Endothelial cell of umbilical vein (primary cell): ENCODE measurements around the gene SCO2. TPM values are rescaled to one million over a fixed set of nuclear protein-coding genes. Genes with fewer than 3 reads are reported as not detected.
"Not testable (repeated sequence)": the region's sequence is repeated elsewhere in the genome, so short reads cannot be mapped to it uniquely, and the experiment has no call there.

Experiments used
- BruUV-seq: library from RNA; stranded (reverse); fragments of 400-500 nt; replicated peaks from 2 replicates; lab custom pipeline; 2021; lab: Mats Ljungman, UMichigan
- CTCF ChIA-PET: fragments of 300-600, 350-600 bp; sonication (Branson Sonifier 250); formaldehyde crosslinking; loops from one replicate; lab custom pipeline; 2021; ENCODE audit warnings: antibody characterized with exemption, inconsistent platforms; lab: Charles Lee
- POLR2A ChIA-PET: fragments of 300-600, 350-600 bp; sonication (Branson Sonifier 250); formaldehyde crosslinking; loops from one replicate; lab custom pipeline; 2021; ENCODE audit warnings: antibody characterized with exemption, inconsistent platforms; lab: Charles Lee
- DNase-seq: peaks from one replicate; pipeline ENCODE4 v3.0.0-alpha.2; 2011; ENCODE audit warnings: low read depth, low spot score
- FAIRE-seq: peaks from 2 replicates; lab custom pipeline; 2011; peaks lifted over from hg19 to GRCh38; lab: Jason Lieb, UNC
- H2AFZ ChIP-seq: 2 replicates; pipeline ENCODE4 v1.6.0; 2012; ENCODE audit warnings: low read depth, low read length, control low read depth, inconsistent platforms
- H3K27ac ChIP-seq: 2 replicates; pipeline ENCODE4 v1.5.1; 2011; ENCODE audit warnings: low read depth, mild to moderate bottlenecking, control low read depth, low read length, moderate library complexity; ENCODE audit not compliant: insufficient read depth
- H3K27me3 ChIP-seq, 2 experiments: 2 replicates each; pipeline versions ENCODE4 v1.6.0 to v1.6.1; 2011; ENCODE audit warnings: low read length in 2 of 2, mixed read lengths in 1 of 2; ENCODE audit not compliant: control insufficient read depth in 2 of 2, insufficient read depth in 2 of 2
- H3K36me3 ChIP-seq, 2 experiments: 2 replicates in 1 of 2; 3 replicates in 1 of 2; pipeline ENCODE4 v1.5.1; 2011; ENCODE audit warnings: low read length in 2 of 2, mild to moderate bottlenecking in 1 of 2, moderate library complexity in 1 of 2; ENCODE audit not compliant: control insufficient read depth in 2 of 2, insufficient read depth in 2 of 2; ENCODE audit errors: extremely low read depth in 1 of 2
- H3K4me1 ChIP-seq: 3 replicates; pipeline ENCODE4 v1.5.1; 2011; ENCODE audit warnings: mild to moderate bottlenecking, low read length; ENCODE audit not compliant: control insufficient read depth, insufficient read depth; ENCODE audit errors: extremely low read depth
- H3K4me2 ChIP-seq: 2 replicates; pipeline ENCODE4 v1.6.1; 2011; ENCODE audit warnings: low read length, control low read depth, mixed read lengths; ENCODE audit not compliant: insufficient read depth
- H3K4me3 ChIP-seq, 3 experiments: fragments of 200-600 bp in 1 of 3; sonication (generic), shearing (Covaris generic) in 1 of 3; replicated peaks in 1 of 3; 2 replicates each; pipeline ENCODE4 v1.5.1; 2011 to 2016; ENCODE audit warnings: control low read depth in 3 of 3, low read length in 3 of 3, mild to moderate bottlenecking in 2 of 3, inconsistent platforms in 1 of 3, low read depth in 1 of 3, moderate library complexity in 1 of 3; ENCODE audit not compliant: insufficient read depth in 1 of 3
- H3K79me2 ChIP-seq: 2 replicates; pipeline ENCODE4 v1.6.0; 2012; ENCODE audit warnings: low read length, inconsistent platforms; ENCODE audit not compliant: control insufficient read depth, insufficient read depth
- H3K9ac ChIP-seq: replicated peaks from 2 replicates; pipeline ENCODE3; 2011; ENCODE audit warnings: low read length, control low read depth; ENCODE audit not compliant: insufficient read depth; ENCODE audit errors: extremely low read depth
- H3K9me1 ChIP-seq: replicated peaks from 3 replicates; pipeline ENCODE4 v1.6.0; 2011; ENCODE audit warnings: mild to moderate bottlenecking, low read length; ENCODE audit not compliant: control insufficient read depth, insufficient read depth; ENCODE audit errors: extremely low read depth
- H3K9me3 ChIP-seq: replicated peaks from 2 replicates; pipeline ENCODE4 v1.5.1; 2012; ENCODE audit warnings: low read length, inconsistent platforms; ENCODE audit not compliant: control insufficient read depth, insufficient read depth
- H4K20me1 ChIP-seq: replicated peaks from 2 replicates; pipeline ENCODE3; 2011; ENCODE audit warnings: mild to moderate bottlenecking, low read length; ENCODE audit not compliant: control insufficient read depth, insufficient read depth; ENCODE audit errors: extremely low read depth
- EZH2 ChIP-seq: IDR thresholded peaks from 2 replicates; pipeline ENCODE4 v1.6.1; 2012; ENCODE audit warnings: borderline replicate concordance, low read depth, mild to moderate bottlenecking, moderate library complexity, low read length, inconsistent platforms; ENCODE audit not compliant: severe bottlenecking
- FOS ChIP-seq: IDR thresholded peaks from 2 replicates; pipeline ENCODE4 v1.6.1; 2011; ENCODE audit warnings: mild to moderate bottlenecking, low read length, moderate library complexity, borderline replicate concordance; ENCODE audit not compliant: insufficient read depth
- GATA2 ChIP-seq: IDR thresholded peaks from 2 replicates; pipeline ENCODE4 v1.7.0; 2011; ENCODE audit warnings: low read depth, mild to moderate bottlenecking, moderate library complexity, mixed read lengths, low read length; ENCODE audit not compliant: insufficient read length, insufficient read depth
- JUN ChIP-seq: IDR thresholded peaks from 2 replicates; pipeline ENCODE4 v1.6.1; 2011; ENCODE audit warnings: borderline replicate concordance, low read depth; ENCODE audit not compliant: insufficient read length, insufficient read depth
- MYC ChIP-seq: IDR thresholded peaks from one replicate; pipeline ENCODE4 v1.6.1; 2011; ENCODE audit warnings: mild to moderate bottlenecking, low read depth, low read length
- dilution Hi-C: fragments of 300-500 bp; cut with MboI; formaldehyde crosslinking; loops from one replicate; pipeline ENCODE4 v1.15.0; 2019; ENCODE audit warnings: low sequenced_read_pairs; ENCODE audit not compliant: extremely low pct_ligation_motif_present
- intact Hi-C: fragments of 100-400 bp; cut with micrococcal nuclease; formaldehyde crosslinking; loops from one replicate; pipeline ENCODE4 v1.10.0; 2022
- polyA plus RNA-seq, 4 experiments: library from polyadenylated mRNA; depleted of rRNA in 3 of 4; stranded (reverse) in 3 of 4; unstranded in 1 of 4; fragments of >200 nt; gene quantifications; 2 replicates each; pipeline versions ENCODE4 v1.2.1 to v1.2.3, GENCODE V29; 2011 to 2012; ENCODE audit warnings: missing spikeins in 1 of 4
- total RNA-seq: library from RNA; stranded (reverse); gene quantifications from 2 replicates; pipeline ENCODE4 v1.2.3, GENCODE V29; 2021
- TF ChIP-seq, protein P1 (sequence below): IDR thresholded peaks from 2 replicates; pipeline ENCODE4 v1.6.1; 2011; ENCODE audit not compliant: insufficient read depth, insufficient read length
- TF ChIP-seq, protein P2 (sequence below), 2 donors: IDR thresholded peaks; 1 replicate in 1 of 2; 2 replicates in 1 of 2; pipeline ENCODE4 v1.5.1; 2011; ENCODE audit warnings: low read length in 2 of 2, mild to moderate bottlenecking in 2 of 2, moderate library complexity in 2 of 2, control low read depth in 1 of 2, inconsistent platforms in 1 of 2, low read depth in 1 of 2; ENCODE audit not compliant: insufficient read depth in 1 of 2; ENCODE audit errors: extremely low read depth in 1 of 2

The SCO2 gene
- total and polyA plus RNA-seq, 2 donors (not counting 3 experiments of a cell fraction or from before 2014, with no cell fraction given), result 3.5 to 3.7 TPM

DNA sequence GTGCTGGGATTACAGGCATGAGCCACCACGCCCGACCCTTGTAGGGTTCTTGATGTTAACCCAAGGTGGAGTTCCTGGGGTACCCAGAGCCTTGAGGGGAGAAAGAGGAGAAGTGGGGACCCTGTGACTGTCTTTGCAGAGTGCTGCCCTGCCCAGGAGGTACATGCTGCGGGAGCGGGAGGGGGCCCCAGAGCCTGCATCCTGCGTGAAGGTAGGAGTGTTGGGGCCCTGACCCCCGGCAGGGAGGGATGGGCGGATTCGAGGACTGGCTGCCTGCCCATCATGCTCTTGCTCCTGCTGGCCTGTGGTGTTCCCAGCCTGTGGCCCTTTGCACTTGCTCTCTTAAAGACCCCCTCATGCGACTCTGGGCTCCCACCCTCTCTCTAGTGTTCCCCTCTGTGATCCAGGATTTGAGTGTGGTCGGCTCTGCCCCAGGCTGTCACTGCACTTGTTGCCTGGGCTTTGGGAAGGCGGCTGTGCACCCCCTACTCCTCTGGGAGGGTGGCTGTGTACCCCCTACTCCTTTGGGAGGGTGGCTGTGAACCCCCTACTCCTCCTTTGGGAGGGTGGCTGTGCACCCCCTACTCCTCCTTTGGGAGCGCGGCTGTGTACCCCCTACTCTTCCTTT lies 4.5 kb downstream of the SCO2 start:
- CTCF ChIA-PET, result no interaction called here
- no TSS peak for BruUV-seq
- TF ChIP-seq GATA2 (no peak), EZH2 (no peak), JUN (no peak), FOS (no peak), MYC (no peak)
- TF ChIP-seq, protein P1, sequence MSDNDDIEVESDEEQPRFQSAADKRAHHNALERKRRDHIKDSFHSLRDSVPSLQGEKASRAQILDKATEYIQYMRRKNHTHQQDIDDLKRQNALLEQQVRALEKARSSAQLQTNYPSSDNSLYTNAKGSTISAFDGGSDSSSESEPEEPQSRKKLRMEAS, result no peak
- TF ChIP-seq, protein P2, sequence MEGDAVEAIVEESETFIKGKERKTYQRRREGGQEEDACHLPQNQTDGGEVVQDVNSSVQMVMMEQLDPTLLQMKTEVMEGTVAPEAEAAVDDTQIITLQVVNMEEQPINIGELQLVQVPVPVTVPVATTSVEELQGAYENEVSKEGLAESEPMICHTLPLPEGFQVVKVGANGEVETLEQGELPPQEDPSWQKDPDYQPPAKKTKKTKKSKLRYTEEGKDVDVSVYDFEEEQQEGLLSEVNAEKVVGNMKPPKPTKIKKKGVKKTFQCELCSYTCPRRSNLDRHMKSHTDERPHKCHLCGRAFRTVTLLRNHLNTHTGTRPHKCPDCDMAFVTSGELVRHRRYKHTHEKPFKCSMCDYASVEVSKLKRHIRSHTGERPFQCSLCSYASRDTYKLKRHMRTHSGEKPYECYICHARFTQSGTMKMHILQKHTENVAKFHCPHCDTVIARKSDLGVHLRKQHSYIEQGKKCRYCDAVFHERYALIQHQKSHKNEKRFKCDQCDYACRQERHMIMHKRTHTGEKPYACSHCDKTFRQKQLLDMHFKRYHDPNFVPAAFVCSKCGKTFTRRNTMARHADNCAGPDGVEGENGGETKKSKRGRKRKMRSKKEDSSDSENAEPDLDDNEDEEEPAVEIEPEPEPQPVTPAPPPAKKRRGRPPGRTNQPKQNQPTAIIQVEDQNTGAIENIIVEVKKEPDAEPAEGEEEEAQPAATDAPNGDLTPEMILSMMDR (IDR thresholded peaks at IDR 0.05; ENCODE audit: extremely low read depth in 1 of 2, insufficient read depth in 1 of 2, low read depth in 1 of 2, low read length in 2 of 2), result no peak
- dilution Hi-C loops (no loop called here), intact Hi-C loops (no loop called here)
- H3K4me3 ChIP-seq, result no peak overlapping the region
- no peaks in the 10 kb centered on the region for H3K9me3 ChIP-seq
- no peak overlapping the region for H3K27ac ChIP-seq
- no peak for DNase-seq
- H4K20me1 ChIP-seq, result no peaks in the 10 kb centered on the region
- H3K36me3 ChIP-seq, result peaks cover 0 to 27% of the 10 kb centered on the region in 2 experiments
- H3K4me2 ChIP-seq, result no peak overlapping the region
- no peak overlapping the region for H2AFZ ChIP-seq
- no peaks in the 10 kb centered on the region for H3K27me3 ChIP-seq
- FAIRE-seq, result no peak
- POLR2A ChIA-PET, result no interaction called here
- no peaks in the 10 kb centered on the region for H3K9me1 ChIP-seq
- H3K9ac ChIP-seq, result no peak overlapping the region
- H3K79me2 ChIP-seq, result peaks cover 10% of the 10 kb centered on the region
- peaks cover 8% of the 10 kb centered on the region for H3K4me1 ChIP-seq

DNA sequence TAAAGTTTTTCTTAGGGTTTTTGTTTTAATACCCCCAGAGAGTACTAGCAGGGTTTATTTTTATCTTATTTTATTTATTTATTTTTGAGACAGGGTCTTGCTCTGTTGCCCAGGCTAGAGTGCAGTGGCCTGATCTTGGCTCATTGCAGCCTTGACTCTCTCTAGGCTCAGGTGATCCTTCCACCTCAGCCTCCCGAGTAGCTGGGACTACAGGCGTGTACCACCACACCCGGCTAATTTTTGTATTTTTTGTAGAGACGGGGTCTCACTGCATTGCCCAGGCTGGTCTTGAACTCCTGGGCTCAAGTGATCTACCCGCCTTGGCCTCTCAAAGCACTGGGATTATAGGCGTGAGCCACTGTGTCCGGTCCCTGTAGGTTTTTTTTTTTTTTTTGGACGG lies 5.2 kb downstream of the SCO2 start:
- CTCF ChIA-PET, H2AFZ ChIP-seq, H3K9me3 ChIP-seq, H3K9ac ChIP-seq, H4K20me1 ChIP-seq, DNase-seq, intact Hi-C loops, H3K4me3 ChIP-seq, POLR2A ChIA-PET, H3K4me2 ChIP-seq, BruUV-seq, H3K27me3 ChIP-seq, H3K9me1 ChIP-seq, H3K27ac ChIP-seq, FAIRE-seq, dilution Hi-C loops: not testable (repeated sequence)
- H3K4me1 ChIP-seq, result peaks cover 11% of the 10 kb centered on the region
- H3K36me3 ChIP-seq, result peaks cover 0 to 27% of the 10 kb centered on the region in 2 experiments
- peaks cover 13% of the 10 kb centered on the region for H3K79me2 ChIP-seq
